Naive B cell (primary cell): ENCODE data around the gene ACTR1B. TPM values are rescaled to one million over a fixed set of nuclear protein-coding genes. Genes with fewer than 3 reads are reported as not detected.
A peak's percentile ranks its signal among the peaks of the same experiment; 100 is the strongest.
"Not testable (repeated sequence)": the region's sequence is repeated elsewhere in the genome, so short reads cannot be mapped to it uniquely, and the experiment has no call there.

Source experiments
- ATAC-seq, 2 donors: fragments of 150-1000 bp; cut with Tn5 transposase; 2 replicates each; pipeline ENCODE4 v1.10.0; 2021; ENCODE audit warnings: low read depth in 2 of 2, mild to moderate bottlenecking in 2 of 2, moderate library complexity in 2 of 2
- DNase-seq: peaks from one replicate; pipeline ENCODE4 v3.0.0; 2022
- H3K27ac Mint-ChIP-seq, 6 donors: one replicate each; pipeline ENCODE4 v1.8.0; 2020 to 2022; ENCODE audit warnings: mild to moderate bottlenecking in 6 of 6, mixed read lengths in 6 of 6, moderate library complexity in 5 of 6, inconsistent platforms in 2 of 6
- H3K27me3 Mint-ChIP-seq, 3 donors: one replicate each; pipeline ENCODE4 v1.8.0; 2021 to 2022; ENCODE audit warnings: mixed read lengths in 3 of 3, mild to moderate bottlenecking in 1 of 3
- H3K36me3 Mint-ChIP-seq, 2 donors: one replicate each; pipeline ENCODE4 v1.8.0; 2020 to 2022; ENCODE audit warnings: mixed read lengths in 2 of 2, inconsistent platforms in 1 of 2, mild to moderate bottlenecking in 1 of 2
- H3K4me1 Mint-ChIP-seq, 3 donors: one replicate each; pipeline ENCODE4 v1.8.0; 2020 to 2022; ENCODE audit warnings: mixed read lengths in 3 of 3, inconsistent platforms in 1 of 3, mild to moderate bottlenecking in 1 of 3, moderate library complexity in 1 of 3
- H3K4me3 Mint-ChIP-seq, 8 donors: one replicate each; pipeline ENCODE4 v1.8.0; 2020 to 2022; ENCODE audit warnings: mild to moderate bottlenecking in 8 of 8, mixed read lengths in 8 of 8, moderate library complexity in 8 of 8, inconsistent platforms in 2 of 8
- H3K9me3 Mint-ChIP-seq, 7 donors: one replicate each; pipeline ENCODE4 v1.8.0; 2020 to 2022; ENCODE audit warnings: mixed read lengths in 7 of 7, mild to moderate bottlenecking in 5 of 7, inconsistent platforms in 2 of 7, moderate library complexity in 1 of 7
- polyA plus RNA-seq, 6 donors: library from polyadenylated mRNA; unstranded; fragments of 300-500 nt; fragmentation: Illumina TruSeq; gene quantifications; one replicate each; pipeline ENCODE4 v1.2.3, GENCODE V29; 2021; ENCODE audit warnings: low read depth in 6 of 6

The ACTR1B gene
- polyA plus RNA-seq, 6 donors from 2014 or later, result 8.7 to 13.9 (median 10.8) TPM

DNA sequence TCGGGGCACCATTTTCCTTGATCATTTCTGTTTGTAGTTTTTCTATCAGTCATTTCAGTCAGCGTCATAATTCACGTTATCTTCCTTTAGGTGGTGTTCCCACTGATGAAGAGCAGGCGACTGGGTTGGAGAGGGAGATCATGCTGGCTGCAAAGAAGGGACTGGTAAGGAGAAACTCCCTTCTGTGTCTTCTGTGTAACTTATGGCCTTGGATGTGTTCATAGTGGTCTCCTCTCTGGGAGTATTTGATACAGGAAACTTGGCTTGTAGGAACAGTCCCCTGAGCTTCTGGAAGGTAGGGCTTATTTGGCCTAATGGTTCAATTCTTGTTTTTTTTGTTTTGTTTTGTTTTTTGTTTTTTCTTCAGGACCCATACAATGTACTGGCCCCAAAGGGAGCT is 16.9 kb downstream of the ACTR1B start:
- no peak for ATAC-seq

DNA sequence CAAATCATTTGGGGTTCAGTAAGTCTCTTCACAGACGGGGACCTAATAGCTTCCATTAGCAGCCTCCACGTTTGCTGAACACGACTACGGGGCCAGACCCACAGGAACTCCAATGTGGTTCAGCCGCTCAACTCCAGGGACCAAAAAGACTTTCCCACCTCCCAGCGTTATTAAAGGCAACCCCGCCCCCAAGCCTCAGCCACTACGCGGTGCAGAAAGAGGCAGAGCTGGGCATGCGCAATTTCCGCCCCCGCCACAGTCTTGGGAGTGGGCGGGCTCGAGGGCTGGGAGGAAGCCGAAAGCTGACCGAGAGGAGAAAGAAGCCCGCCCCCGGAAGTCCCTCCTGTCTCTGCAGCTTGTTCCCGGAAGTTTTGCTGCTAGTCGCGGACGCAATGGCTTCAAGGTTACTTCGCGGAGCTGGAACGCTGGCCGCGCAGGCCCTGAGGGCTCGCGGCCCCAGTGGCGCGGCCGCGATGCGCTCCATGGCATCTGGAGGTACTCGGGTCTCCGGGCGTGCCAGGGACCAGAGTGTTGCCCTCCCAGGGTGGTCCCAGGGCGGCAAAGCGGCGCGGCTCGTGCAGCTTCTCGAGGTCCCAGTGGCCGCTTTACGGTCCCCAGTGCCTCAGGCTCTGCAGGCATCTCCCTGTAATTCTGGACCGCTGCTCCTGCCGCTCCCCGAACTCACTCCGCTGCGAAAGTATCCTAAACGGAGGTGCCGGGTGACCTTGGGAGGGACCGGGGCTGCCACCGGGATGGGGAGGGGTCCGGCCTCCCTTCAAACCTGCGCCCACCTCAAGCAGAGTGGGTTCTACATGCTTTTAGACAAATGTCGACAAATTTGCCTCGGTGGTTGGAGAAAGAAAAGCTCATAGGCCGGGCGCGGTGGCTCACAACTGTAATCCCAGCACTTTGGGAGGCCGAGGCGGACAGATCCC is 17.9 kb downstream of the ACTR1B start, which contains the start of gene COX5B:
TSS of gene COX5B (plus strand) at position 368 of the 935 bp plus-strand sequence. CDS start at position 393, 25 bp downstream.
- H3K4me1 Mint-ChIP-seq, result peaks cover 22 to 32% (median 31%) of the 10 kb centered on the region in 3 donors
- H3K27me3 Mint-ChIP-seq, result no peaks in the 10 kb centered on the region
- H3K27ac Mint-ChIP-seq, result peak within 1 kb of the TSS; percentile 89 to 99 (median 96)
- peak within 1 kb of the TSS; percentile 93 to 98 (median 96) for H3K4me3 Mint-ChIP-seq
- DNase-seq, result peak; percentile 97
- peaks cover 8 to 9% of the 10 kb centered on the region in 2 donors for H3K36me3 Mint-ChIP-seq
- ATAC-seq, result peak; percentile 96 to 97
- no peaks in the 10 kb centered on the region for H3K9me3 Mint-ChIP-seq

More for the DNA sequence above, 16.9 kb downstream of the ACTR1B start:
- Mint-ChIP-seq H3K36me3 (peaks cover 8 to 11% of the 10 kb centered on the region in 2 donors), H3K27ac (peak overlapping the region; percentile 36 to 90 (median 76)), H3K4me3 (peak overlapping the region; percentile 93 to 98 (median 96)), H3K9me3 (no peaks in the 10 kb centered on the region), H3K4me1 (peaks cover 22 to 32% (median 31%) of the 10 kb centered on the region in 3 donors), H3K27me3 (no peaks in the 10 kb centered on the region)
- DNase-seq, result no peak

DNA sequence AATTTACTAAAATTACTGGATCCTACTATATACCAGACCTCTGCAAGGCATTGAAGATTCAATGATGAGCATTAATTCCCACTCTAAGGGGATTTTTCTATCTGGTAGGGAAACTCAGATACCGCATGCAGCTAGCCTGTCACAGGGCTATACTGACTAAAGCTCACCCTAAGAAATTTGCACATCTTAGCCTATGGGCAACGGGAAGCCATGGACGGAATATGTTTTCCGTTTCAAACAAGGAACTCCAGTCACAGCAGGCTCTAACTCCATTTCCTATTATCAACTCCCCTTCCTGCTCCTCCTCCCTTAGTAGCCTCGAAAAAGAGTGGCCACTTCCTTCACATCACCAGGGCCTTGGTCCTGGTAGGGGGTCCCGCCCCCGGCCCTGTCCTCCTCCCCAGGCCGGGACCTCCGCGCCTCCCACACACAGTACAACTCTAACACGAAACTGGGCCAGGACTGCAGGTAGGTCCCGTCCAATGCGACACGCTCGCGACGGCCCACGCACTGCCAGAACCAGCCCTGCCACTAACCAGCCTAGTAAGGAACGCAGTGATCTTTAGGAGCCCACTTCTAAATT is 18.6 kb downstream of the ACTR1B start:
- H3K9me3 Mint-ChIP-seq, result no peaks in the 10 kb centered on the region
- DNase-seq (no peak), ATAC-seq (peak; percentile 42 to 45)
- peaks cover 6 to 8% of the 10 kb centered on the region in 2 donors for H3K36me3 Mint-ChIP-seq
- peak overlapping the region; percentile 89 to 99 (median 96) for H3K27ac Mint-ChIP-seq
- peak overlapping the region; percentile 93 to 98 (median 96) for H3K4me3 Mint-ChIP-seq
- no peaks in the 10 kb centered on the region for H3K27me3 Mint-ChIP-seq
- peaks cover 22 to 32% (median 29%) of the 10 kb centered on the region in 3 donors for H3K4me1 Mint-ChIP-seq

DNA sequence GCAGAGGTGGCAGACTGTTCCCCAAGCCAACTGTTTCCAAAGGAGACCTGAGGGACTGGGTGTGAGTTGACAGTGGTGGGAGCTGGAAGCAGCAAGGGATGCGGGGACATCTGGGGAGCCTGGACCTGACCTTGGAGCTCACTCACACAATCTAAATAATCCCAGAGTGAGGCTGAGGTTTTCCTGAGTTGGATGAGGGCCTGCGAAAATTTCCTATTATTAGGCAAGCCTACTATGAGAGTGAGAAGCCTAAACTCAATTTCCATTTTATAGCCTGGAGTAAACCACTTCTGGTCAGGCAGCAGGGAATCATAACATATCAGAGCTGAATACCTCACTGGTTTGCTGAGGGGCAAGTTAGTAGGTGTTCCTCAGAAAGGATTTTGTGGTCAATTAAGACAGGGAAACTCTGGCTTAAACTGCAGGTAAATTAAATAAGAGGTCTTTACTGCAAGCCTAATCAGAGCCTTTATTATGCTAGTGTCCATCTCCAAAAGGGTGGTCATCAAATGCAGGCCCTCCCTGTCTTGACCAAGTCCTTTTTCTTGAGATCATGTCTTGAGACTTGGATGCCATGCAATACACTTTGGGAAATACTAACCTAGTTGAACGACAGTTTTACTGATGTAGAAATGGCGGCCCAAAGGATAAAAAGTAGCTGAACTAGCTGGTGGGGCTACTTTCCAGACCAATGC is 19.7 kb downstream of the ACTR1B start:
- H3K4me1 Mint-ChIP-seq, result peaks cover 22 to 29% (median 26%) of the 10 kb centered on the region in 3 donors
- DNase-seq, result no peak
- no peak for ATAC-seq
- H3K4me3 Mint-ChIP-seq, result peak overlapping the region in 3 of 8 donors; percentile 13 to 93 (median 56)
- H3K36me3 Mint-ChIP-seq, result peaks cover 6 to 8% of the 10 kb centered on the region in 2 donors
- H3K27me3 Mint-ChIP-seq, result peaks cover 4 to 7% (median 6%) of the 10 kb centered on the region in 3 donors
- no peaks in the 10 kb centered on the region for H3K9me3 Mint-ChIP-seq
- H3K27ac Mint-ChIP-seq, result no peak overlapping the region

DNA sequence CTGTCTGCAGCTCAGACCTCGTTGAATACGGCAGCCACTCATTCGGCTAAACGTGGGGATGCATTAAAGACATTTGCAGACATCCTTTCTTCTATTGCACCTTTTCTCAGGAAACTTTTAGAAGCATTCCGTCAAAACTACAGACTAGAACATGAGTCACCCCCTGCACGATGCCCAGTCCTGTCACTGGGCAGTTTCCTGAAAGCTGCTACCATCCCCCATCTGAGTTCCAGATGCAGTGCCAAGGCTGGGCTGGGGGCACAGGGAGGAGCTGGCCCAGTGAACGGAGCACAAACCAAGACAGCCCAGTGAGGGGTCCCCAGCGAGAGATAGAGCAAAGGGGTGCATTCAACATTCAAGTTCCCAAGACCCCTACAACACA is 37.8 kb downstream of the ACTR1B start:
- H3K27me3 Mint-ChIP-seq, result peaks cover under 1 to 24% (median 8%) of the 10 kb centered on the region in 3 donors
- not testable (repeated sequence) for H3K4me3 Mint-ChIP-seq, DNase-seq, ATAC-seq, H3K4me1 Mint-ChIP-seq, H3K9me3 Mint-ChIP-seq, H3K27ac Mint-ChIP-seq, H3K36me3 Mint-ChIP-seq

DNA sequence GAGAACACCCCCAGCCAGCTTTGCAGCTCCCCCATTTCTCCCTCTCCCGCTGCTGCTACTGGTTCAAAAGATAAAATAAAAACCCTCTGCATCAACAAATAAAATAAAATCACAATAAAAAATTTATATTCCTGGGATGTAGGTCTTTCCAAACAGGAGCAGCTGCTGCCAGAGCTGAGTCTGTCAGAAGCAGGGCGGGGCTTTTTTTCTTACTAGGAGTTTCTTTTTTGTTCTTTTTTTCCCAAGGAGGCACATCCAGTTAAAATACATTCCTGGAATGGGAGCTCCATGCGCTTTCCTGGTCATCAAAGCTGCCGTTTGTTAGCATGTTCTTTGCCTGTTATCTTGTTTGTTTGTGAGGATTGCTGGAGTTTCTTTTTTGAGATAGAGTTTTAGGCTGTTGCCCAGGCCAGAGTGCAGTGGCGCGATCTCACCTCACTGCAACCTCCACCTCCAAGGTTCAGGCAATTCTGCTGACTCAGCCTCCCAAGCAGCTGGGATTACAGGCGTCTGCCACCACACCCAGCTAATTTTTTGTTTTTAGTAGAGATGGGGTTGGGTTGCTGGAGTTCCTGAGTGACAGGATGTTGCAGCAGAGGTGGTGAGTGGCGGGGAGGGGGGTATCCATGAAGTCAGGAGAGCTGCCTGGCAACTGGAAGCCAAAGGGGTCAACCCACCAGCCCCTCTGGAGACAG is 38.3 kb downstream of the ACTR1B start:
- DNase-seq, H3K27ac Mint-ChIP-seq, H3K4me3 Mint-ChIP-seq, H3K4me1 Mint-ChIP-seq, H3K36me3 Mint-ChIP-seq, ATAC-seq, H3K9me3 Mint-ChIP-seq: not testable (repeated sequence)
- H3K27me3 Mint-ChIP-seq, result peaks cover 0 to 20% (median 5%) of the 10 kb centered on the region in 3 donors

DNA sequence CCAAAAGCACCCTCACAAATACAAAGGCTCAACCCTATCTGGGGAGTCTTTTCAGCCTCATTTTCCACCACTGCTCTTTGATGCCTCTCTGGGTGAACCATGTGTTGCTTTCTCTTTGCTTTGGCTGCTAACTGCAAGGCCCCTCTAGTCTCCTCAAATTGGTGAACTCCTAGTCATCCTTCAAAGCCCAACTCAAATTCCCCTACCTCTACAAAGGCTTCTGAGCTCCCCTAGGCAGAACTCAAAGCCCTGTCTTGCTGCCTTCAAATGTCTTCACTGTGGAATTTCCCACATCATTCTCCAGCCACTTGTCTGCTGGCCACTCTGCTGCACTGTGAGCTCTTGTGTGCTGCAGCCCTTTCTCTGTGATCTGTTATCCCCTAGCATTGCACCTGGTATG is 40.9 kb downstream of the ACTR1B start:
- H3K4me3 Mint-ChIP-seq, DNase-seq, H3K4me1 Mint-ChIP-seq, H3K36me3 Mint-ChIP-seq, H3K9me3 Mint-ChIP-seq, H3K27ac Mint-ChIP-seq, ATAC-seq: not testable (repeated sequence)
- peaks cover 0 to 16% (median 3%) of the 10 kb centered on the region in 3 donors for H3K27me3 Mint-ChIP-seq

DNA sequence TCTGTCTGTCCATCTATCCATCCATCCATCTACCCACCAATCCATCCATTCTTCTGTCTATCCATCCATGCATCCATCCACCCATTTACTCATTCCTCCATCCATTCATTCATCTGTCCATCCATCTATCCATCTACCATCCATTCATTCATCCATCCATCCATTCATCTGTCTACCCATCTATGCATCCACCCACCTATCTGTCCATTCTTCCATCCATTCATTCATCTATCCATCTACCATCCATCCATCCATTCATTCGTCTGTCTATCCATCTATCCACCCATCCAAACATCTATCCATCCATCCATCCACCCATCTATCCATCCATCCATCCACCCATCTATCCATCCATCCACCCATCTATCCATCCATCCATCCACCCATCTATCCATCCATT is 43.4 kb downstream of the ACTR1B start:
- H3K9me3 Mint-ChIP-seq, H3K27ac Mint-ChIP-seq, DNase-seq, ATAC-seq, H3K4me1 Mint-ChIP-seq, H3K36me3 Mint-ChIP-seq, H3K4me3 Mint-ChIP-seq, H3K27me3 Mint-ChIP-seq: not testable (repeated sequence)

DNA sequence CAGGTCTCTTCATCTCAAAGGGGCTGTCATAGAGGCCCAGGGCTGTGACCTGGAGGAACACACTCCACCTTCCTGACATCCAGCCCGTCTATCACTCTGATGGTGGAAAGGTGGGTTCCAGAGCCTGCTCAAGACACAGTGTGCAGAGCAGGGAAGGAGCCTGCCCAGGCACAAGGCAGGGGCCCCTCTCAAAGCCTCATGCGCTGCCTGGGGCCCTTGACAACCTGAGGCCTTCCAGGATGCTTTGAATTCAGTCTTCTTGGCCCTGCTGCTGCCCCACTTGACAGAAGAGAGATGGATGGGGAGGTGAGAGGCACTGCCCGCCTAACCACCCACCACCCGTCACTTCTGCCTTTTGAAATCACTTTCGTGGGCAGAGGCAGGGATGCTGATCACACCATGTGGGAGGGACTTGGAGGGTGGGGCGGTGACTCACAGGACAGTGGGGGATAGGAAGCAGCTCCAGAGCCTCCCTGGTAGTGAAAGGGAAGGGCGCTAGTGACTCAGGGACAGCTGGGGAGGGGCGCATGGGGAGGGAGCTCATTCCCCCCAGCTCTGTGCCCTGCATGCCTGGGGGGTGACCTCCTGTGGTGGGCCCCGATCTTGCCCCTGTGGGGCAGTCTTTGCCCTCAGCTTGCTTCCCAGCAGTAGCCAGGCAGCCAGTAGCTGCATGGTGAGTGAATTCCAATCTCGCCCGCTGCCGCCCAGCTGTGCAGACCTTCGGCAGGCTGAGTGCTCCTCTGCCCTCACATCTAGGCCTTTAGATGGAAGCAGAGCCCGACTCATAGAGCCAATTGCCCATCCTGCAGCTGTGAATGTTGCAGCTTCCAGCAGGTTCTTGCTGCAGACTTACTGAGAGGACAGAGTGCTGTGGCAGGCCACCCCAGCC is 44.7 kb downstream of the ACTR1B start:
- not testable (repeated sequence) for H3K36me3 Mint-ChIP-seq, H3K27ac Mint-ChIP-seq, H3K4me1 Mint-ChIP-seq, H3K9me3 Mint-ChIP-seq, DNase-seq, H3K27me3 Mint-ChIP-seq, H3K4me3 Mint-ChIP-seq, ATAC-seq

DNA sequence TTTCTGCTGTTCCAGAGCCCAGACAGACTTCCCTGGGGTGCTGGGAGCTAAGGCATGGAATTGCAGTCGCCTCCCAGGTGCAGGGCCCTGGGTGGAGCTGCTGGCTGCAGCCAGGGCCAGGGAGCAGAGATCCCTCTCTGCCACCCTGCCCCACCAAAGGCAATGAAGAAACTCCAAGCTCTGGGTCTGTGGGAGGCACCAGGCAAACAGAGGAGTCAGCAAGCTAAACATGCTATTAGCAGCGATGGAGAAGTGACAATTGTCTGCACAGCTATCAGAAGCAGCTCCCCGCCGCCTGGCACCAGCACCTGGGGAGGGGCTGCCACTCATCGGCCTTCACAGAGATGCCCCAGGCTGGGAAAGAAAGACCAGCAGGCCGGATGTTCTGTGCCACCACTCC is 45.9 kb downstream of the ACTR1B start:
- no peaks in the 10 kb centered on the region for H3K27me3 Mint-ChIP-seq
- H3K4me1 Mint-ChIP-seq, result no peaks in the 10 kb centered on the region
- no peaks in the 10 kb centered on the region for H3K36me3 Mint-ChIP-seq
- ATAC-seq (no peak), DNase-seq (no peak)
- H3K27ac Mint-ChIP-seq, result no peak overlapping the region
- H3K9me3 Mint-ChIP-seq, result no peaks in the 10 kb centered on the region
- no peak overlapping the region for H3K4me3 Mint-ChIP-seq

DNA sequence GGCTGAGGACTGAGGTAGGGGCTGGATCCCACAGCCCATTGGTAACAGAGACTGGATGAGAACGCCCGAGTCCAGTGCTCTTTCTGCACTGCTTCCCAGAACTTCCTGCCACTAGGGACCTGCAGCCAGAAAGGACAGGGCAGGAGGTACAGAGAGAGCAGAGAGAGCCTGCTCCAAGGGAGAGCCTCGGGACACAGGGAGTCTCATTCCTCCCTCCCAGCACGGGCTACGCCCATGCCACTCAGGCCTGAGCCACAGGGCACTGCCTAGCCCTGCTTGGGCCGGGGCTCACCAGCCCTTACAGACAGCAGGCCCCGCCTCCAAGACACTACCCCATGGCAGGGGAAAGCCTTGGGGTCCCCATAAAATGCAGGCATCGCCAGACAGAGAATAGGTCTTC is 48.1 kb downstream of the ACTR1B start:
- not testable (repeated sequence) for H3K27me3 Mint-ChIP-seq, ATAC-seq, H3K4me3 Mint-ChIP-seq, DNase-seq, H3K9me3 Mint-ChIP-seq, H3K4me1 Mint-ChIP-seq, H3K36me3 Mint-ChIP-seq, H3K27ac Mint-ChIP-seq

DNA sequence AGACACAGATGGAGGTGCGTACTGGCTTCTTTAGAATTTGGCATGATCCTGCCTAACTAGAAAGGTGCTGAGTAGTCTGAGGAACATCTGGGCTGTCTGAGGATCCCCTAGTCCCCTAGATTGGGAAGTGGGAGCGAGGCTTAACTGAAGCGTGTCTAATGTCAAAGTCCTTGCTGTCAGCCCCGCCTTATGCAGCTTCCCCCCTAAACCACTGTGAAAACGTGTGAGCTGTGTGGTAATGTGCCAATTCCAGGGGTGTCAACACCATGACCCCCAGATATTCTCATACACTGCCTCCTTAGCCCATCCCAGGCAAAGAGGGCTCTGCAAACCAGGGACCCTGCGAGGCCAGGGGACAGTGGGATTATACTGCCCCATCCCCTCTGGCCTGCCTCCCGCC is 51.9 kb downstream of the ACTR1B start:
- not testable (repeated sequence) for H3K27ac Mint-ChIP-seq, DNase-seq, ATAC-seq, H3K36me3 Mint-ChIP-seq, H3K4me1 Mint-ChIP-seq, H3K9me3 Mint-ChIP-seq, H3K4me3 Mint-ChIP-seq, H3K27me3 Mint-ChIP-seq
